Mammary epithelial cell (primary cell): ENCODE results near the gene ALOX12.

Experiments
- CTCF ChIP-seq, 2 donors: IDR thresholded peaks in 1 of 2; conservative IDR thresholded peaks in 1 of 2; 2 replicates each; pipeline ENCODE4 v1.5.1; 2011 to 2012; ENCODE audit warnings: inconsistent platforms in 2 of 2, low read length in 2 of 2, mild to moderate bottlenecking in 2 of 2, control low read depth in 1 of 2, low read depth in 1 of 2; ENCODE audit not compliant: insufficient read depth in 1 of 2; ENCODE audit errors: extremely low read depth in 1 of 2
- EZH2 ChIP-seq: IDR thresholded peaks from 2 replicates; pipeline ENCODE4 v1.6.1; 2012; ENCODE audit warnings: low read length, inconsistent platforms, borderline replicate concordance

GRCh38 chr17:6995500-6996255 is at the start of gene ALOX12:
- TF ChIP-seq CTCF (conservative IDR thresholded peaks at IDR 0.05 in 1 of 2, IDR thresholded peaks at IDR 0.05 in 1 of 2; ENCODE audit: extremely low read depth in 1 of 2, insufficient read depth in 1 of 2, low read depth in 1 of 2, low read length in 2 of 2) (no peak), EZH2 (no peak)
